K562 (cell line): ENCODE results near the gene ZG16B. TPM values are rescaled to one million over a fixed set of nuclear protein-coding genes. Genes with fewer than 3 reads are reported as not detected.

Experiments used
- ATAC-seq: fragments of 200-7000 bp; cut with Tn5 transposase; 3 replicates; pipeline ENCODE4 v1.9.1; 2020; ENCODE audit warnings: moderate library complexity
- BruUV-seq: library from RNA; stranded (reverse); fragments of 400-500 nt; replicated peaks from 2 replicates; lab custom pipeline; 2021; lab: Mats Ljungman, UMichigan
- CTCF ChIA-PET: fragments of 300-600 bp; formaldehyde crosslinking; extraction: SDS; loops from one replicate; lab custom pipeline; 2021; ENCODE audit warnings: low intra/inter-chr PET ratio; lab: Yijun Ruan, JAX
- POLR2A ChIA-PET: fragments of 300-600, 350-650 bp; sonication (Branson Sonifier 250); formaldehyde crosslinking; extraction: SDS; loops from one replicate; lab custom pipeline; 2021; ENCODE audit warnings: antibody characterized with exemption, inconsistent platforms; lab: Yijun Ruan, JAX
- DNase-seq, 4 experiments: peaks; one replicate each; pipeline versions ENCODE4 v3.0.0 to v3.0.0-alpha.2; 2011 to 2018; ENCODE audit warnings: low spot score in 3 of 4, mixed read lengths in 3 of 4; ENCODE audit errors: extremely low read depth in 1 of 4
- FAIRE-seq: peaks from 2 replicates; lab custom pipeline; 2011; peaks lifted over from hg19 to GRCh38; lab: Jason Lieb, UNC
- H2AFZ ChIP-seq: 2 replicates; pipeline ENCODE4 v1.6.0; 2011; ENCODE audit warnings: low read depth, low read length, control low read depth, inconsistent platforms
- H3K27ac ChIP-seq: fragments of 200-600 bp; 3 replicates; pipeline ENCODE4 v1.8.0; 2011; ENCODE audit warnings: low read depth, mild to moderate bottlenecking, control low read depth, inconsistent platforms, low read length, moderate library complexity, mixed read lengths; ENCODE audit errors: extremely low read depth
- H3K27me3 ChIP-seq, 2 experiments: fragments of 300-600 bp in 1 of 2; 2 replicates in 1 of 2; 3 replicates in 1 of 2; pipeline versions ENCODE4 v1.6.0 to v1.8.0; 2011; ENCODE audit warnings: inconsistent platforms in 2 of 2, low read length in 2 of 2, mild to moderate bottlenecking in 1 of 2, mixed read lengths in 1 of 2, moderate library complexity in 1 of 2; ENCODE audit not compliant: control insufficient read depth in 2 of 2, insufficient read depth in 2 of 2
- H3K36me3 ChIP-seq: fragments of 300-600 bp; 3 replicates; pipeline ENCODE4 v1.8.0; 2011; ENCODE audit warnings: mild to moderate bottlenecking, low read length, inconsistent platforms; ENCODE audit not compliant: control insufficient read depth, insufficient read depth
- H3K4me1 ChIP-seq, 2 experiments: fragments of 200-600 bp in 1 of 2; replicated peaks in 1 of 2; 2 replicates in 1 of 2; 3 replicates in 1 of 2; pipeline versions ENCODE4 v1.5.1 to v1.8.0; 2011; ENCODE audit warnings: inconsistent platforms in 2 of 2, low read length in 2 of 2, mild to moderate bottlenecking in 1 of 2, mixed read lengths in 1 of 2, moderate library complexity in 1 of 2; ENCODE audit not compliant: control insufficient read depth in 2 of 2, insufficient read depth in 2 of 2
- H3K4me2 ChIP-seq: 2 replicates; pipeline ENCODE4 v1.6.1; 2011; ENCODE audit warnings: low read length, control low read depth, inconsistent platforms, mixed read lengths; ENCODE audit not compliant: insufficient read depth
- H3K4me3 ChIP-seq: fragments of 200-600 bp; sonication (generic), shearing (Covaris generic); 2 replicates; pipeline ENCODE4 v1.5.1; 2016; ENCODE audit warnings: control low read depth, inconsistent platforms
- H3K79me2 ChIP-seq: fragments of 200-600 bp; 3 replicates; pipeline ENCODE4 v1.8.0; 2011; ENCODE audit warnings: low read length, inconsistent platforms; ENCODE audit not compliant: control insufficient read depth, insufficient read depth
- H3K9ac ChIP-seq, 2 experiments: 2 replicates each; pipeline versions ENCODE4 v1.6.0 to v1.6.1; 2011; ENCODE audit warnings: low read depth in 2 of 2, low read length in 2 of 2, control low read depth in 1 of 2, inconsistent platforms in 1 of 2, mild to moderate bottlenecking in 1 of 2, mixed read lengths in 1 of 2; ENCODE audit not compliant: insufficient read depth in 1 of 2
- H3K9me1 ChIP-seq: one replicate; pipeline ENCODE4 v1.6.0; 2011; ENCODE audit warnings: inconsistent platforms, mild to moderate bottlenecking, low read length, moderate library complexity; ENCODE audit not compliant: control insufficient read depth, insufficient read depth
- H3K9me3 ChIP-seq: replicated peaks from 2 replicates; pipeline ENCODE4 v1.5.1; 2011; ENCODE audit warnings: low read depth, low read length, inconsistent platforms; ENCODE audit not compliant: control insufficient read depth, insufficient read depth
- H4K20me1 ChIP-seq: replicated peaks from 2 replicates; pipeline ENCODE4 v1.6.1; 2011; ENCODE audit warnings: low read length, inconsistent platforms, mixed read lengths; ENCODE audit not compliant: control insufficient read depth, insufficient read depth
- ELF1 ChIP-seq: fragments of 200-800 bp; sonication (Bioruptor generic); IDR thresholded peaks from 2 replicates; pipeline ENCODE4 v1.6.1; 2016; ENCODE audit warnings: missing genetic modification characterization, missing compliant biosample characterization
- ELF2 ChIP-seq: fragments of 250-450 bp; sonication (Bioruptor Pico); IDR thresholded peaks from 2 replicates; pipeline ENCODE4 v1.5.0; 2021; ENCODE audit warnings: mild to moderate bottlenecking
- HDAC3 ChIP-seq: fragments of 450-650 bp; IDR thresholded peaks from 2 replicates; pipeline ENCODE4 v1.6.1; 2018; ENCODE audit warnings: borderline replicate concordance, mild to moderate bottlenecking, moderate library complexity; ENCODE audit not compliant: partially characterized antibody
- HNRNPH1 ChIP-seq: fragments of 200-400 bp; formaldehyde crosslinking; optimal IDR thresholded peaks from 2 replicates; pipeline ENCODE3; 2017; ENCODE audit warnings: low read depth, mild to moderate bottlenecking, low read length, moderate library complexity
- KDM5B ChIP-seq: fragments of 200-600 bp; sonication (generic); IDR thresholded peaks from 2 replicates; pipeline ENCODE4 v1.6.1; 2012; ENCODE audit warnings: low read depth, mild to moderate bottlenecking, moderate library complexity, low read length, control low read depth, inconsistent platforms; ENCODE audit not compliant: insufficient replicate concordance
- MCM3 ChIP-seq: fragments of 450-650 bp; IDR thresholded peaks from 2 replicates; pipeline ENCODE4 v1.6.1; 2016
- NCOA2 ChIP-seq, 2 experiments: fragments of 450-650 bp; IDR thresholded peaks; 2 replicates each; pipeline ENCODE4 v1.6.1; 2018; ENCODE audit warnings: mild to moderate bottlenecking in 2 of 2, moderate library complexity in 1 of 2; ENCODE audit not compliant: partially characterized antibody in 2 of 2
- RCOR1 ChIP-seq, 2 experiments: IDR thresholded peaks; 2 replicates each; pipeline ENCODE4 v1.6.1; 2012; ENCODE audit warnings: low read depth in 2 of 2, low read length in 2 of 2, borderline replicate concordance in 1 of 2, improper control_type of control experiment in 1 of 2
- SREBF1 ChIP-seq: fragments of 150-350 bp; IDR thresholded peaks from 2 replicates; pipeline ENCODE4 v1.6.1; 2014; ENCODE audit warnings: antibody characterized with exemption, low read depth, low read length, borderline replicate concordance
- TSC22D4 ChIP-seq: fragments of 450-650 bp; IDR thresholded peaks from 2 replicates; pipeline ENCODE4 v1.6.1; 2016; ENCODE audit warnings: missing genetic modification characterization, missing biosample characterization, control low read depth
- YY1 ChIP-seq, 3 experiments: IDR thresholded peaks; 2 replicates each; pipeline ENCODE4 v1.6.1; 2011; ENCODE audit warnings: low read length in 2 of 3, mild to moderate bottlenecking in 2 of 3, moderate library complexity in 2 of 3, borderline replicate concordance in 1 of 3, control low read depth in 1 of 3, low read depth in 1 of 3; ENCODE audit not compliant: insufficient read depth in 3 of 3, insufficient replicate concordance in 2 of 3, control insufficient read depth in 1 of 3, insufficient read length in 1 of 3; ENCODE audit errors: extremely low read depth in 1 of 3
- ZNF408 ChIP-seq: fragments of 250-450 bp; sonication (Bioruptor Pico); IDR thresholded peaks from 2 replicates; pipeline ENCODE4 v1.4.0; 2020; ENCODE audit warnings: low read depth, mild to moderate bottlenecking, moderate library complexity
- WGBS: fragments of 100-300 bp; shearing (Covaris generic); methylation state at CpG from one replicate; pipeline ENCODE4 v1.1.6; 2016; ENCODE audit warnings: low coverage, mixed read lengths; ENCODE audit not compliant: insufficient coverage; ENCODE audit errors: missing lambda C conversion rate; 5-methylcytosine and 5-hydroxymethylcytosine counted together
- in situ Hi-C: fragments of 300-500 bp; cut with MboI; formaldehyde crosslinking; loops from 4 replicates; pipeline ENCODE4 v1.15.0; 2018; ENCODE audit warnings: inconsistent platforms, mixed read lengths
- intact Hi-C: fragments of 100-400 bp; cut with micrococcal nuclease; formaldehyde crosslinking; loops from 2 replicates; pipeline ENCODE4 v1.14.2; 2022
- polyA plus RNA-seq, 8 experiments: library from polyadenylated mRNA; depleted of rRNA in 4 of 8; stranded (reverse) in 5 of 8; unstranded in 3 of 8; fragments of >200 nt; fragmentation: Nextera tagmentation in 2 of 8; fragmentation: Illumina TruSeq in 1 of 8; extraction: Ambion mirVana in 2 of 8; extraction: Trizol in 1 of 8; gene quantifications; 2 replicates each; pipeline versions ENCODE4 v1.2.1 to v1.2.3, GENCODE V29; 2011 to 2014; ENCODE audit warnings: inconsistent platforms in 1 of 8, missing spikeins in 1 of 8
- total RNA-seq, 7 experiments: library from RNA; depleted of rRNA in 6 of 7; stranded (reverse); fragments of >200 nt in 6 of 7; fragmentation: Illumina TruSeq in 2 of 7; extraction: Trizol in 2 of 7; gene quantifications; 2 replicates each; pipeline versions ENCODE4 v1.2.1 to v1.2.3, GENCODE V29; 2011 to 2021; ENCODE audit warnings: low replicate concordance in 1 of 7
- TF ChIP-seq, protein P1 (sequence below): fragments of 450-650 bp; formaldehyde crosslinking; IDR thresholded peaks from 2 replicates; pipeline ENCODE4 v1.4.0; 2020; ENCODE audit warnings: mild to moderate bottlenecking, moderate library complexity
- TF ChIP-seq, protein P2 (sequence below): fragments of 200-800 bp; sonication (Bioruptor generic); IDR thresholded peaks from 2 replicates; pipeline ENCODE4 v1.6.1; 2016; ENCODE audit warnings: missing genetic modification characterization, missing compliant biosample characterization

ZG16B gene
- total and polyA plus RNA-seq, 9 of the 15 experiments (the other 6 are each of a cell fraction or from before 2014, with no cell fraction given) = 0.25 to 0.43 (median 0.34) TPM; not detected in 5

DNA sequence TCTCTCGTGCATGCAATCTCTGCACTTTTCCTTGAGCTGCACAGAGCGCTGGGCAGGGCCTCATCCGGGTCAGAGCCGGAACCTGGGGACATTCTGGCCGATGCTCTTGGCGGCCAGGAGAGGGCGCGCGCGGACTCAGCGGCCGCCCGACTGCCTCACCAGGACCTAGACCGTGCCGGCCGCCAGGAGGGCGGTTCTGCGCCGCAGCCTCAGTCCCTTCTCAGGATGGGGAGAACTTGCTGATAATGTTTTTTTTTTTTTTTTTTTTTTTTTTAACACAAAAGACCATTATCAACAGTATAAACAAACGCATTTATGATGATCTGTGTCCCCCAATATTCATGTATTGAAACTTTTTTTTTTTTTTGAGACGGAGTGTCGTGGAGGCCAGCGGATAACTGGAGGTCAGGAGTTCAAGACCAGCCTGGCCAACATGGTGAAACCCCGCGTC lies 44.8 kb downstream of the ZG16B start:
- DNase-seq = peak; percentile 82 to 88 (median 86)
- POLR2A ChIA-PET = interaction anchor here (0.6 to 1.0 kb wide), 3 partner anchors 8 to 77 kb away, joined by 3 to 5 read pairs (median 5); partner anchors contain the start of genes FLYWCH1 and FLYWCH2
- no peak overlapping the region for H3K27ac ChIP-seq
- H3K4me1 ChIP-seq = peaks cover 0 to 11% of the 10 kb centered on the region in 2 experiments; a peak in 3 of 5 replicates
- H3K36me3 ChIP-seq = no peaks in the 10 kb centered on the region
- intact Hi-C loops (loop anchor here (1.0 to 5.0 kb wide), 3 partner anchors 30 to 107 kb away; partner anchors contain the start of gene PKMYT1), in situ Hi-C loops (loop anchor here (5.0 kb wide), 2 partner anchors 37 to 38 kb away; partner anchors contain the start of gene FLYWCH1)
- CTCF ChIA-PET = interaction anchor here (0.6 to 2.9 kb wide), 8 partner anchors 31 to 445 kb away, joined by 3 to 24 read pairs (median 6); no protein-coding TSS in a partner anchor
- H3K9ac ChIP-seq = no peak overlapping the region
- no peak overlapping the region for H3K4me3 ChIP-seq
- peaks cover 3% of the 10 kb centered on the region for H3K9me3 ChIP-seq
- H3K9me1 ChIP-seq = no peaks in the 10 kb centered on the region
- peak; percentile 100 for ATAC-seq
- H3K79me2 ChIP-seq = no peaks in the 10 kb centered on the region
- FAIRE-seq = peak; percentile 78
- H3K27me3 ChIP-seq = no peaks in the 10 kb centered on the region
- WGBS = 18% methylated on average over 13 of the region's 25 CpGs
- BruUV-seq = no TSS peak
- peak overlapping the region; percentile 54; the same call in 1 of the 2 replicates for H2AFZ ChIP-seq
- no peaks in the 10 kb centered on the region for H4K20me1 ChIP-seq
- 0 out of 2 replicates have a peak overlapping the region, but pooled peaks have one; percentile 50 for H3K4me2 ChIP-seq
- TF ChIP-seq TSC22D4 (tag) (no peak), SREBF1 (no peak), ELF1 (tag) (peak; percentile 48), HDAC3 (no peak), MCM3 (no peak), NCOA2 (IDR thresholded peaks at IDR 0.05; ENCODE audit: partially characterized antibody in 2 of 2) (no peak), ZNF408 (no peak), YY1 (IDR thresholded peaks at IDR 0.05; ENCODE audit: borderline replicate concordance in 1 of 3, control insufficient read depth in 1 of 3, extremely low read depth in 1 of 3, insufficient read depth in 3 of 3, insufficient read length in 1 of 3, insufficient replicate concordance in 2 of 3, low read depth in 1 of 3, low read length in 2 of 3) (peak in 2 of 3 experiments; percentile 31 to 49), HNRNPH1 (no peak), RCOR1 (IDR thresholded peaks at IDR 0.05; ENCODE audit: borderline replicate concordance in 1 of 2, low read depth in 2 of 2, low read length in 2 of 2) (peak in 1 of 2 experiments; percentile 71; a peak in 2 of 4 replicates), KDM5B (no peak), ELF2 (CRISPR knock-in tag) (no peak)
- TF ChIP-seq, protein P1, sequence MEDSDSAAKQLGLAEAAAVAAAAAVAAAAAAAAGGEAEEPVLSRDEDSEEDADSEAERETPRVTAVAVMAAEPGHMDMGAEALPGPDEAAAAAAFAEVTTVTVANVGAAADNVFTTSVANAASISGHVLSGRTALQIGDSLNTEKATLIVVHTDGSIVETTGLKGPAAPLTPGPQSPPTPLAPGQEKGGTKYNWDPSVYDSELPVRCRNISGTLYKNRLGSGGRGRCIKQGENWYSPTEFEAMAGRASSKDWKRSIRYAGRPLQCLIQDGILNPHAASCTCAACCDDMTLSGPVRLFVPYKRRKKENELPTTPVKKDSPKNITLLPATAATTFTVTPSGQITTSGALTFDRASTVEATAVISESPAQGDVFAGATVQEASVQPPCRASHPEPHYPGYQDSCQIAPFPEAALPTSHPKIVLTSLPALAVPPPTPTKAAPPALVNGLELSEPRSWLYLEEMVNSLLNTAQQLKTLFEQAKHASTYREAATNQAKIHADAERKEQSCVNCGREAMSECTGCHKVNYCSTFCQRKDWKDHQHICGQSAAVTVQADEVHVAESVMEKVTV (CRISPR knock-in tag) = peak; percentile 41; the same call in 1 of the 2 replicates
- TF ChIP-seq, protein P2, sequence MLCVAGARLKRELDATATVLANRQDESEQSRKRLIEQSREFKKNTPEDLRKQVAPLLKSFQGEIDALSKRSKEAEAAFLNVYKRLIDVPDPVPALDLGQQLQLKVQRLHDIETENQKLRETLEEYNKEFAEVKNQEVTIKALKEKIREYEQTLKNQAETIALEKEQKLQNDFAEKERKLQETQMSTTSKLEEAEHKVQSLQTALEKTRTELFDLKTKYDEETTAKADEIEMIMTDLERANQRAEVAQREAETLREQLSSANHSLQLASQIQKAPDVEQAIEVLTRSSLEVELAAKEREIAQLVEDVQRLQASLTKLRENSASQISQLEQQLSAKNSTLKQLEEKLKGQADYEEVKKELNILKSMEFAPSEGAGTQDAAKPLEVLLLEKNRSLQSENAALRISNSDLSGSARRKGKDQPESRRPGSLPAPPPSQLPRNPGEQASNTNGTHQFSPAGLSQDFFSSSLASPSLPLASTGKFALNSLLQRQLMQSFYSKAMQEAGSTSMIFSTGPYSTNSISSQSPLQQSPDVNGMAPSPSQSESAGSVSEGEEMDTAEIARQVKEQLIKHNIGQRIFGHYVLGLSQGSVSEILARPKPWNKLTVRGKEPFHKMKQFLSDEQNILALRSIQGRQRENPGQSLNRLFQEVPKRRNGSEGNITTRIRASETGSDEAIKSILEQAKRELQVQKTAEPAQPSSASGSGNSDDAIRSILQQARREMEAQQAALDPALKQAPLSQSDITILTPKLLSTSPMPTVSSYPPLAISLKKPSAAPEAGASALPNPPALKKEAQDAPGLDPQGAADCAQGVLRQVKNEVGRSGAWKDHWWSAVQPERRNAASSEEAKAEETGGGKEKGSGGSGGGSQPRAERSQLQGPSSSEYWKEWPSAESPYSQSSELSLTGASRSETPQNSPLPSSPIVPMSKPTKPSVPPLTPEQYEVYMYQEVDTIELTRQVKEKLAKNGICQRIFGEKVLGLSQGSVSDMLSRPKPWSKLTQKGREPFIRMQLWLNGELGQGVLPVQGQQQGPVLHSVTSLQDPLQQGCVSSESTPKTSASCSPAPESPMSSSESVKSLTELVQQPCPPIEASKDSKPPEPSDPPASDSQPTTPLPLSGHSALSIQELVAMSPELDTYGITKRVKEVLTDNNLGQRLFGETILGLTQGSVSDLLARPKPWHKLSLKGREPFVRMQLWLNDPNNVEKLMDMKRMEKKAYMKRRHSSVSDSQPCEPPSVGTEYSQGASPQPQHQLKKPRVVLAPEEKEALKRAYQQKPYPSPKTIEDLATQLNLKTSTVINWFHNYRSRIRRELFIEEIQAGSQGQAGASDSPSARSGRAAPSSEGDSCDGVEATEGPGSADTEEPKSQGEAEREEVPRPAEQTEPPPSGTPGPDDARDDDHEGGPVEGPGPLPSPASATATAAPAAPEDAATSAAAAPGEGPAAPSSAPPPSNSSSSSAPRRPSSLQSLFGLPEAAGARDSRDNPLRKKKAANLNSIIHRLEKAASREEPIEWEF = no peak
